ENCODE results near the gene UTP20. TPM values are rescaled to one million over a fixed set of nuclear protein-coding genes. Genes with fewer than 3 reads are reported as not detected.

UTP20 gene
- total RNA-seq, 1 donor = 18.8 TPM

- Histone ChIP-seq H3K27me3 (ENCODE audit: insufficient read depth, low read length) (no peaks in the 10 kb centered on the region), H3K9me3 (ENCODE audit: low read depth, low read length) (no peaks in the 10 kb centered on the region), H3K4me2 (ENCODE audit: insufficient read depth, low read length) (no peak overlapping the region), H4K20me1 (ENCODE audit: insufficient read depth, low read length) (no peaks in the 10 kb centered on the region), H3K27ac (ENCODE audit: low read depth, low read length) (no peak overlapping the region), H3K36me3 (ENCODE audit: insufficient read depth, low read length) (peaks cover 5% of the 10 kb centered on the region), H3K4me1 (ENCODE audit: insufficient read depth, low read length) (peaks cover 8% of the 10 kb centered on the region), H2AFZ (ENCODE audit: low read length) (no peak overlapping the region), H3K4me3 (ENCODE audit: insufficient read depth, low read length) (no peak overlapping the region), H3K79me2 (ENCODE audit: insufficient read depth, low read length) (peaks cover 20% of the 10 kb centered on the region)
- DNase-seq (ENCODE audit: insufficient read length, low spot score, missing footprints) = no peak
- no peak for TF ChIP-seq CTCF (IDR thresholded peaks at IDR 0.05; ENCODE audit: extremely low read depth, low read depth, low read length)
Observed at GRCh38 chr12:101277443-101277842, 2.5 kb upstream of the UTP20 start.

- Histone ChIP-seq H3K4me2 (ENCODE audit: insufficient read depth, low read length) (no peak overlapping the region), H3K79me2 (ENCODE audit: insufficient read depth, low read length) (peaks cover 1% of the 10 kb centered on the region), H3K4me1 (ENCODE audit: insufficient read depth, low read length) (no peaks in the 10 kb centered on the region), H4K20me1 (ENCODE audit: insufficient read depth, low read length) (no peaks in the 10 kb centered on the region), H3K27ac (ENCODE audit: low read depth, low read length) (no peak overlapping the region), H3K36me3 (ENCODE audit: insufficient read depth, low read length) (peaks cover 43% of the 10 kb centered on the region), H3K27me3 (ENCODE audit: insufficient read depth, low read length) (no peaks in the 10 kb centered on the region), H2AFZ (ENCODE audit: low read length) (no peak overlapping the region), H3K9me3 (ENCODE audit: low read depth, low read length) (no peaks in the 10 kb centered on the region), H3K4me3 (ENCODE audit: insufficient read depth, low read length) (no peak overlapping the region)
- no peak for DNase-seq (ENCODE audit: insufficient read length, low spot score, missing footprints)
- no peak for TF ChIP-seq CTCF (IDR thresholded peaks at IDR 0.05; ENCODE audit: extremely low read depth, low read depth, low read length)
Observed at GRCh38 chr12:101287357-101287756, 7.5 kb downstream of the UTP20 start.

GRCh38 chr12:101297661-101298060 lies 17.8 kb downstream of the UTP20 start:
- Histone ChIP-seq H3K36me3 (ENCODE audit: insufficient read depth, low read length) (peaks cover 30% of the 10 kb centered on the region), H3K27me3 (ENCODE audit: insufficient read depth, low read length) (no peaks in the 10 kb centered on the region), H3K4me3 (ENCODE audit: insufficient read depth, low read length) (no peak overlapping the region), H3K9me3 (ENCODE audit: low read depth, low read length) (no peaks in the 10 kb centered on the region), H3K79me2 (ENCODE audit: insufficient read depth, low read length) (no peaks in the 10 kb centered on the region), H3K4me1 (ENCODE audit: insufficient read depth, low read length) (peaks cover 19% of the 10 kb centered on the region), H4K20me1 (ENCODE audit: insufficient read depth, low read length) (no peaks in the 10 kb centered on the region), H3K4me2 (ENCODE audit: insufficient read depth, low read length) (no peak overlapping the region), H2AFZ (ENCODE audit: low read length) (no peak overlapping the region), H3K27ac (ENCODE audit: low read depth, low read length) (peak overlapping the region; percentile 71)
- TF ChIP-seq CTCF (IDR thresholded peaks at IDR 0.05; ENCODE audit: extremely low read depth, low read depth, low read length) = no peak
- DNase-seq (ENCODE audit: insufficient read length, low spot score, missing footprints) = no peak

- H3K79me2 ChIP-seq (ENCODE audit: insufficient read depth, low read length) = no peaks in the 10 kb centered on the region
- H4K20me1 ChIP-seq (ENCODE audit: insufficient read depth, low read length) = no peaks in the 10 kb centered on the region
- peak overlapping the region; percentile 5 for H3K4me2 ChIP-seq (ENCODE audit: insufficient read depth, low read length)
- H3K4me1 ChIP-seq (ENCODE audit: insufficient read depth, low read length) = peaks cover 19% of the 10 kb centered on the region
- no peak for TF ChIP-seq CTCF (IDR thresholded peaks at IDR 0.05; ENCODE audit: extremely low read depth, low read depth, low read length)
- H3K4me3 ChIP-seq (ENCODE audit: insufficient read depth, low read length) = no peak overlapping the region
- H3K27ac ChIP-seq (ENCODE audit: low read depth, low read length) = peak overlapping the region; percentile 71
- H3K9me3 ChIP-seq (ENCODE audit: low read depth, low read length) = no peaks in the 10 kb centered on the region
- peak overlapping the region; percentile 76 for H2AFZ ChIP-seq (ENCODE audit: low read length)
- H3K36me3 ChIP-seq (ENCODE audit: insufficient read depth, low read length) = peaks cover 30% of the 10 kb centered on the region
- DNase-seq (ENCODE audit: insufficient read length, low spot score, missing footprints) = peak; percentile 64
- no peaks in the 10 kb centered on the region for H3K27me3 ChIP-seq (ENCODE audit: insufficient read depth, low read length)
Observed at GRCh38 chr12:101298426-101298825, 18.5 kb downstream of the UTP20 start.
